SK-N-SH (cell line): Measurements from ENCODE around the gene SNRNP25. TPM values are rescaled to one million over a fixed set of nuclear protein-coding genes. Genes with fewer than 3 reads are reported as not detected.

Source experiments
- CTCF ChIA-PET: fragments of 300-600, 350-600 bp; formaldehyde crosslinking; extraction: SDS; loops from one replicate; lab custom pipeline; 2021; lab: Yijun Ruan, JAX
- POLR2A ChIA-PET: fragments of 350-600 bp; sonication (Branson Sonifier 250); formaldehyde crosslinking; extraction: SDS; loops from one replicate; lab custom pipeline; 2020; ENCODE audit warnings: antibody characterized with exemption, inconsistent platforms; lab: Yijun Ruan, JAX
- DNase-seq: peaks from one replicate; pipeline ENCODE4 v3.0.0; 2012
- H2AFZ ChIP-seq: fragments of 200-600 bp; sonication (generic); 2 replicates; pipeline ENCODE4 v1.8.1; 2016; ENCODE audit warnings: antibody characterized with exemption, mild to moderate bottlenecking, low read depth
- H3F3A ChIP-seq: fragments of 200-600 bp; sonication (generic); replicated peaks from 2 replicates; pipeline ENCODE3; 2016; ENCODE audit warnings: antibody characterized with exemption, mild to moderate bottlenecking; ENCODE audit not compliant: insufficient read depth
- H3K27ac ChIP-seq, 2 experiments: fragments of 200-500 bp in 1 of 2; fragments of 200-600 bp in 1 of 2; sonication (Bioruptor generic) in 1 of 2; sonication (generic), shearing (Covaris generic) in 1 of 2; 2 replicates each; pipeline versions ENCODE4 v1.5.1 to v1.6.1; 2014 to 2016; ENCODE audit warnings: low read depth in 2 of 2, inconsistent platforms in 1 of 2, low read length in 1 of 2, mild to moderate bottlenecking in 1 of 2, mixed read lengths in 1 of 2
- H3K27me3 ChIP-seq: fragments of 200-600 bp; sonication (generic), shearing (Covaris generic); 2 replicates; pipeline ENCODE4 v1.6.1; 2016; ENCODE audit warnings: mixed run types; ENCODE audit not compliant: insufficient read depth
- H3K36me3 ChIP-seq, 2 experiments: fragments of 200-500 bp in 1 of 2; fragments of 200-600 bp in 1 of 2; sonication (Bioruptor generic) in 1 of 2; sonication (generic) in 1 of 2; replicated peaks in 1 of 2; 2 replicates each; pipeline versions ENCODE3 to v1.5.1; 2014 to 2016; ENCODE audit warnings: low read length in 1 of 2, mild to moderate bottlenecking in 1 of 2; ENCODE audit not compliant: insufficient read depth in 2 of 2, control insufficient read depth in 1 of 2
- H3K4me1 ChIP-seq, 2 experiments: fragments of 200-500 bp in 1 of 2; fragments of 200-600 bp in 1 of 2; sonication (Bioruptor generic) in 1 of 2; sonication (generic), shearing (Covaris generic) in 1 of 2; 2 replicates each; pipeline versions ENCODE4 v1.5.1 to v1.6.1; 2014 to 2016; ENCODE audit warnings: low read depth in 1 of 2, low read length in 1 of 2, mixed run types in 1 of 2; ENCODE audit not compliant: insufficient read depth in 2 of 2, control insufficient read depth in 1 of 2
- H3K4me2 ChIP-seq: fragments of 200-600 bp; sonication (generic), shearing (Covaris generic); 2 replicates; pipeline ENCODE4 v1.6.1; 2017; ENCODE audit warnings: mixed run types
- H3K4me3 ChIP-seq, 2 experiments: fragments of 200-500 bp in 1 of 2; fragments of 200-600 bp in 1 of 2; sonication (Bioruptor generic) in 1 of 2; sonication (generic), shearing (Covaris generic) in 1 of 2; 2 replicates each; pipeline versions ENCODE4 v1.5.1 to v1.8.1; 2014 to 2016; ENCODE audit warnings: low read depth in 2 of 2, inconsistent platforms in 1 of 2, low read length in 1 of 2, mild to moderate bottlenecking in 1 of 2, mixed read lengths in 1 of 2, moderate library complexity in 1 of 2
- H3K79me2 ChIP-seq: fragments of 200-600 bp; sonication (generic); 2 replicates; pipeline ENCODE4 v1.8.1; 2017; ENCODE audit warnings: mild to moderate bottlenecking; ENCODE audit not compliant: insufficient read depth
- H3K9ac ChIP-seq: fragments of 200-600 bp; sonication (generic); 2 replicates; pipeline ENCODE4 v1.6.1; 2017; ENCODE audit warnings: mixed run types
- H3K9me2 ChIP-seq: fragments of 200-600 bp; sonication (generic); 2 replicates; pipeline ENCODE4 v1.6.1; 2017; ENCODE audit warnings: mixed run types
- H3K9me3 ChIP-seq: fragments of 200-600 bp; sonication (generic); 2 replicates; pipeline ENCODE4 v1.6.1; 2017; ENCODE audit warnings: mixed run types, mild to moderate bottlenecking, moderate library complexity
- H4K20me1 ChIP-seq: fragments of 200-600 bp; sonication (generic); 2 replicates; pipeline ENCODE4 v1.6.1; 2017; ENCODE audit warnings: mild to moderate bottlenecking, mixed run types; ENCODE audit not compliant: insufficient read depth
- EZH2phosphoT487 ChIP-seq: fragments of 200-600 bp; sonication (generic); IDR thresholded peaks from 2 replicates; pipeline ENCODE4 v1.6.1; 2017; ENCODE audit warnings: low read depth, mixed run types, mild to moderate bottlenecking, antibody characterized with exemption, moderate library complexity, borderline replicate concordance
- GABPA ChIP-seq: IDR thresholded peaks from 2 replicates; pipeline ENCODE4 v1.4.0; 2012; ENCODE audit warnings: low read depth, mild to moderate bottlenecking
- GATA2 ChIP-seq: sonication (generic); formaldehyde crosslinking; IDR thresholded peaks from 2 replicates; pipeline ENCODE4 v1.5.0; 2020; ENCODE audit warnings: mild to moderate bottlenecking, missing genetic modification reagents
- JUND ChIP-seq: IDR thresholded peaks from 2 replicates; pipeline ENCODE4 v1.4.0; 2012
- MXI1 ChIP-seq: IDR thresholded peaks from 2 replicates; pipeline ENCODE4 v1.6.1; 2012; ENCODE audit warnings: mild to moderate bottlenecking, low read depth, low read length, improper control_type of control experiment
- NRF1 ChIP-seq: IDR thresholded peaks from 2 replicates; pipeline ENCODE4 v1.6.1; 2012; ENCODE audit warnings: low read depth, mild to moderate bottlenecking, low read length
- RCOR1 ChIP-seq: fragments of 150-350 bp; IDR thresholded peaks from 2 replicates; pipeline ENCODE4 v1.6.1; 2017; ENCODE audit warnings: antibody characterized with exemption, low read length
- RXRA ChIP-seq: IDR thresholded peaks from 2 replicates; pipeline ENCODE4 v1.4.0; 2012; ENCODE audit warnings: low read depth, mild to moderate bottlenecking, borderline replicate concordance
- SIN3A ChIP-seq: IDR thresholded peaks from 2 replicates; pipeline ENCODE4 v1.6.1; 2012; ENCODE audit warnings: low read depth, mild to moderate bottlenecking, low read length, moderate library complexity, borderline replicate concordance
- YY1 ChIP-seq: IDR thresholded peaks from 2 replicates; pipeline ENCODE4 v1.4.0; 2012; ENCODE audit warnings: low read depth, mild to moderate bottlenecking
- WGBS: methylation state at CpG from one replicate; pipeline ENCODE4 v1.1.6; 2017; ENCODE audit warnings: low lambda C conversion rate; 5-methylcytosine and 5-hydroxymethylcytosine counted together
- polyA plus RNA-seq, 3 experiments: library from polyadenylated mRNA; depleted of rRNA; stranded (reverse); fragments of >200 nt; gene quantifications; 2 replicates each; pipeline ENCODE4 v1.2.3, GENCODE V29; 2012
- TF ChIP-seq, protein P1 (sequence below): IDR thresholded peaks from 2 replicates; pipeline ENCODE4; 2012
- TF ChIP-seq, protein P2 (sequence below): IDR thresholded peaks from 2 replicates; pipeline ENCODE4 v1.4.0; 2012; ENCODE audit warnings: low read depth, borderline replicate concordance
- TF ChIP-seq, protein P3 (sequence below): IDR thresholded peaks from 2 replicates; pipeline ENCODE4 v1.4.0; 2012; ENCODE audit warnings: low read depth, borderline replicate concordance
- TF ChIP-seq, protein P4 (sequence below): IDR thresholded peaks from 2 replicates; pipeline ENCODE4 v1.4.0; 2012; ENCODE audit warnings: low read depth

Gene SNRNP25
- polyA plus RNA-seq, 1 of the 3 experiments (the other 2 are of a cell fraction), result 73.4 TPM

DNA sequence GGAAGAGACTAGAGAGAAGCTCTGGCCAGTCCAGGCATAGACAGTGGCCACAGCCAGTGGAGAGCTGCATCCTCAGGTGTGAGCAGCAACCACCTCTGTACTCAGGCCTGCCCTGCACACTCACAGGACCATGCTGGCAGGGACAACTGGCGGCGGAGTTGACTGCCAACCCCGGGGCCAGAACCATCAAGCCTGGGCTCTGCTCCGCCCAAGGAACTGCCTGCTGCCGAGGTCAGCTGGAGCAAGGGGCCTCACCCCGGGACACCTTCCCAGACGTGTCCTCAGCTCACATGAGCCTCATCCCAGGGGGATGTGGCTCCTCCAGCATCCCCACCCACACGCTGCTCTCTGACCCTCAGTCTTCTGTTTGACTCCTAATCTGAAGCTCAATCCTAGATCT lies 15.6 kb downstream of the SNRNP25 start:
- H3K4me2 ChIP-seq, result no peak overlapping the region
- TF ChIP-seq, protein P1, sequence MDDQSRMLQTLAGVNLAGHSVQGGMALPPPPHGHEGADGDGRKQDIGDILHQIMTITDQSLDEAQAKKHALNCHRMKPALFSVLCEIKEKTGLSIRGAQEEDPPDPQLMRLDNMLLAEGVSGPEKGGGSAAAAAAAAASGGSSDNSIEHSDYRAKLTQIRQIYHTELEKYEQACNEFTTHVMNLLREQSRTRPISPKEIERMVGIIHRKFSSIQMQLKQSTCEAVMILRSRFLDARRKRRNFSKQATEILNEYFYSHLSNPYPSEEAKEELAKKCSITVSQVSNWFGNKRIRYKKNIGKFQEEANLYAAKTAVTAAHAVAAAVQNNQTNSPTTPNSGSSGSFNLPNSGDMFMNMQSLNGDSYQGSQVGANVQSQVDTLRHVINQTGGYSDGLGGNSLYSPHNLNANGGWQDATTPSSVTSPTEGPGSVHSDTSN, result no peak
- TF ChIP-seq RCOR1, result no peak
- no peaks in the 10 kb centered on the region for H3K9me2 ChIP-seq
- ChIA-PET POLR2A (no interaction called here), CTCF (interaction anchor here (1.0 to 21.2 kb wide), 8 partner anchors 9 to 293 kb away, joined by 3 to 793 read pairs (median 6); partner anchors contain the start of genes HBQ1, POLR3K and SNRNP25)
- no peak overlapping the region for H3K4me3 ChIP-seq
- 85% methylated on average over 4 of the region's 8 CpGs for WGBS
- no peaks in the 10 kb centered on the region for H3K9me3 ChIP-seq
- H3K9ac ChIP-seq, result no peak overlapping the region
- H2AFZ ChIP-seq, result no peak overlapping the region
- DNase-seq, result no peak
- no peak overlapping the region for H3K27ac ChIP-seq
- H4K20me1 ChIP-seq, result peaks cover 68% of the 10 kb centered on the region
- peaks cover 3 to 24% of the 10 kb centered on the region in 2 experiments; a peak in 3 of 4 replicates for H3K4me1 ChIP-seq
- peaks cover under 1 to 4% of the 10 kb centered on the region in 2 experiments for H3K36me3 ChIP-seq
- peaks cover 57% of the 10 kb centered on the region for H3K79me2 ChIP-seq
- no peaks in the 10 kb centered on the region for H3K27me3 ChIP-seq
- peaks cover 3% of the 10 kb centered on the region for H3F3A ChIP-seq

DNA sequence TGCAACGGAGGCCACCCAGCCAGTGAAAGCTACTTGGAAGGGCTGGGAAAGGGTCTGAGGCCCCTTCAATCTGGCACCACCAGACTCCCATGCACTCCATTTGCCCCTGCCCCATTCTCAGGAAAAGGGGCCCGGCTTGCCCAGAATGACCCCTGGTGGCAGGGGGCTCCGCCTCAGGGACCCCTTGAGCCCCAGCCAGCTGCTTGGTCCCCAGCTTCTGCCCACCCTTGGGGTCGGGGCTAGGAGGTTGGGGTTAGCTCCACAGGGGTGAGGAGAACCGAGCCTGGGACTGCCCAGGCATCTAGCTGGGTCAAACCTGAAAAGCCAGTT lies 17.5 kb downstream of the SNRNP25 start:
- CTCF ChIA-PET, result interaction anchor here (0.8 to 21.2 kb wide), 4 partner anchors 18 to 291 kb away, joined by 3 to 793 read pairs (median 6); partner anchors contain the start of genes HBQ1 and POLR3K
- peaks cover 51% of the 10 kb centered on the region for H4K20me1 ChIP-seq
- no peaks in the 10 kb centered on the region for H3K36me3 ChIP-seq
- peaks cover 46% of the 10 kb centered on the region for H3K79me2 ChIP-seq
- H3K4me3 ChIP-seq, result peak overlapping the region; percentile 70 to 87
- no peaks in the 10 kb centered on the region for H3K9me2 ChIP-seq
- H3K4me2 ChIP-seq, result peak overlapping the region; percentile 96
- H2AFZ ChIP-seq, result no peak overlapping the region
- H3K9me3 ChIP-seq, result no peaks in the 10 kb centered on the region
- H3K9ac ChIP-seq, result peak overlapping the region; percentile 74
- TF ChIP-seq GABPA, result no peak
- TF ChIP-seq, protein P2, sequence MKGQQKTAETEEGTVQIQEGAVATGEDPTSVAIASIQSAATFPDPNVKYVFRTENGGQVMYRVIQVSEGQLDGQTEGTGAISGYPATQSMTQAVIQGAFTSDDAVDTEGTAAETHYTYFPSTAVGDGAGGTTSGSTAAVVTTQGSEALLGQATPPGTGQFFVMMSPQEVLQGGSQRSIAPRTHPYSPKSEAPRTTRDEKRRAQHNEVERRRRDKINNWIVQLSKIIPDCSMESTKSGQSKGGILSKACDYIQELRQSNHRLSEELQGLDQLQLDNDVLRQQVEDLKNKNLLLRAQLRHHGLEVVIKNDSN, result no peak
- no peak for TF ChIP-seq YY1
- no peak for TF ChIP-seq EZH2phosphoT487
- TF ChIP-seq JUND, result no peak
- H3K4me1 ChIP-seq, result peaks cover 4 to 37% of the 10 kb centered on the region in 2 experiments; a peak in 3 of 4 replicates
- H3F3A ChIP-seq, result peaks cover 4% of the 10 kb centered on the region
- no peak for DNase-seq
- H3K27ac ChIP-seq, result peak overlapping the region in 1 of 2 experiments; percentile 62; a peak in 2 of 4 replicates
- POLR2A ChIA-PET, result no interaction called here
- WGBS, result no CpG with 5 or more reads among the region's 5 CpGs
- H3K27me3 ChIP-seq, result no peaks in the 10 kb centered on the region

DNA sequence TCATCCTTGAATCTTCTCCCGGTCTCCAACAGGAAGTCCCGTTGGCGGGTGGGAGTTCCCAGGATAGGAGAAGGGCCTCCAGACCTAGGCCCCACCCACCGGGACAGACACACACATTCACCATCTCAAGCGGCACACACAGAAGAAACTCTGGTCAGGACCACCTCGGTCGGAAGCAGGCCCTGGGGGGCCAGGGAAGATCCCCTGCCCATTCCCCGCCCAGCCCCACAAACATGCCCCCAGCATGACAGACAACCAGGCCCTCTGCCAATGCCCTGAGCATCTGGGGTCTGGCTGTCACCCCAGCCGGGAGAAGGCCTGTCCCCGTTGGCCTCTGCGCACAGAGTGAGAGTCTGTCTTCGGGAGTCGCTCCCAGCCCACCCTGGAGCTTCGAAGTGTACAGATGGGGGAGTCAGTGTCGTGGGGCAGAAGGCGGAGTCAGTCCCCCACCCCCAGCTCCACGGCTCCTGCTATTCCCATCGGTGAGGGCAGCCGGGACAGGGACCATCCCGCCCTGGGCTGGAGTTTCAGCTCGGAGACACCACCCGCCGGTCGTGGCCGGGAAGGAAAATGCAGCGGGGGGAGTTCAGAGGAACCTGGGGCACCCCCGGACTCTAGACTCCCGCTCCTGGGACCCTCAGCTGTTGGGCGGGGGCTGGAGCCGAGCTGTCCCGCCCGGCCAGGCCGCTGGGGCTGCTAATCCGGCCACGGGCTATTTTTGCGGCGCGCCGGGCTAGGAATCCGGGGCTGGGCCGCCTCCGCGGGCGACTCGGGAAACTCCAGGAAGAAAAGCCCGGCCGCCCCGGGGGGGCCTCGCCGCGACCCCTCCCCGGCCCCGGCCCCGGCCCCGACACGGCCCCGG lies 18.1 kb downstream of the SNRNP25 start:
- DNase-seq, result peak; percentile 76
- H4K20me1 ChIP-seq, result peaks cover 45% of the 10 kb centered on the region
- no peaks in the 10 kb centered on the region for H3K9me2 ChIP-seq
- WGBS, result 8% methylated on average over 7 of the region's 57 CpGs
- H3K4me1 ChIP-seq, result peaks cover 10 to 43% of the 10 kb centered on the region in 2 experiments
- POLR2A ChIA-PET, result no interaction called here
- CTCF ChIA-PET, result interaction anchor here (0.5 to 21.2 kb wide), 7 partner anchors 9 to 329 kb away, joined by 3 to 793 read pairs (median 5); partner anchors contain the start of genes HBQ1 and POLR3K
- H3K9me3 ChIP-seq, result no peaks in the 10 kb centered on the region
- no peaks in the 10 kb centered on the region for H3K27me3 ChIP-seq
- H3K4me3 ChIP-seq, result peak overlapping the region; percentile 70 to 87
- peak overlapping the region; percentile 74 for H3K9ac ChIP-seq
- H3K4me2 ChIP-seq, result peak overlapping the region; percentile 96
- TF ChIP-seq RXRA (no peak), SIN3A (0 out of 2 replicates have a peak, but pooled peaks have one; percentile 40), NRF1 (no peak), MXI1 (0 out of 2 replicates have a peak, but pooled peaks have one; percentile 35), GATA2 (CRISPR knock-in tag) (no peak)
- TF ChIP-seq, protein P3, sequence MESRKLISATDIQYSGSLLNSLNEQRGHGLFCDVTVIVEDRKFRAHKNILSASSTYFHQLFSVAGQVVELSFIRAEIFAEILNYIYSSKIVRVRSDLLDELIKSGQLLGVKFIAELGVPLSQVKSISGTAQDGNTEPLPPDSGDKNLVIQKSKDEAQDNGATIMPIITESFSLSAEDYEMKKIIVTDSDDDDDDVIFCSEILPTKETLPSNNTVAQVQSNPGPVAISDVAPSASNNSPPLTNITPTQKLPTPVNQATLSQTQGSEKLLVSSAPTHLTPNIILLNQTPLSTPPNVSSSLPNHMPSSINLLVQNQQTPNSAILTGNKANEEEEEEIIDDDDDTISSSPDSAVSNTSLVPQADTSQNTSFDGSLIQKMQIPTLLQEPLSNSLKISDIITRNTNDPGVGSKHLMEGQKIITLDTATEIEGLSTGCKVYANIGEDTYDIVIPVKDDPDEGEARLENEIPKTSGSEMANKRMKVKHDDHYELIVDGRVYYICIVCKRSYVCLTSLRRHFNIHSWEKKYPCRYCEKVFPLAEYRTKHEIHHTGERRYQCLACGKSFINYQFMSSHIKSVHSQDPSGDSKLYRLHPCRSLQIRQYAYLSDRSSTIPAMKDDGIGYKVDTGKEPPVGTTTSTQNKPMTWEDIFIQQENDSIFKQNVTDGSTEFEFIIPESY, result no peak
- TF ChIP-seq, protein P4, sequence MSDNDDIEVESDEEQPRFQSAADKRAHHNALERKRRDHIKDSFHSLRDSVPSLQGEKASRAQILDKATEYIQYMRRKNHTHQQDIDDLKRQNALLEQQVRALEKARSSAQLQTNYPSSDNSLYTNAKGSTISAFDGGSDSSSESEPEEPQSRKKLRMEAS, result peak; percentile 9; the same call in 1 of the 2 replicates
- H3K36me3 ChIP-seq, result no peaks in the 10 kb centered on the region
- H3F3A ChIP-seq, result peaks cover 8% of the 10 kb centered on the region
- peaks cover 40% of the 10 kb centered on the region for H3K79me2 ChIP-seq
- peak overlapping the region in 1 of 2 experiments; percentile 62; a peak in 1 of 4 replicates for H3K27ac ChIP-seq
- H2AFZ ChIP-seq, result no peak overlapping the region
